ENCODE measurements around the gene TWIST1. TPM values are rescaled to one million over a fixed set of nuclear protein-coding genes. Genes with fewer than 3 reads are reported as not detected.

The TWIST1 gene
- polyA plus RNA-seq, 1 donor from 2014 or later: not detected

GRCh38 chr7:19066170-19066569 lies 51.3 kb downstream of the TWIST1 start:
- Histone ChIP-seq H3K27me3 (ENCODE audit: insufficient read depth, low read depth, low read length) (no peaks in the 10 kb centered on the region), H3K4me3 (ENCODE audit: low read length) (no peak overlapping the region), H3K9ac (ENCODE audit: low read length) (no peak overlapping the region), H3F3A (ENCODE audit: insufficient read depth, low read length, poor library complexity, severe bottlenecking) (no peaks in the 10 kb centered on the region), H3K27ac (ENCODE audit: low read length) (no peak overlapping the region), H3K9me3 (ENCODE audit: low read length) (no peaks in the 10 kb centered on the region), H3K36me3 (ENCODE audit: insufficient read depth, low read length) (no peaks in the 10 kb centered on the region), H3K9me2 (ENCODE audit: insufficient read depth, low read length) (no peaks in the 10 kb centered on the region), H3K79me2 (replicated peaks; ENCODE audit: insufficient read depth, low read length) (no peaks in the 10 kb centered on the region), H3K4me2 (ENCODE audit: low read length) (no peak overlapping the region), H4K20me1 (ENCODE audit: insufficient read depth) (no peaks in the 10 kb centered on the region), H2AFZ (ENCODE audit: low read depth, low read length) (no peak overlapping the region)
- TF ChIP-seq CTCF (IDR thresholded peaks at IDR 0.05; ENCODE audit: poor library complexity, severe bottlenecking) (no peak), POLR2AphosphoS5 (IDR thresholded peaks at IDR 0.05) (no peak), EZH2 (IDR thresholded peaks at IDR 0.05; ENCODE audit: borderline replicate concordance, insufficient read depth, low read length, poor library complexity, severe bottlenecking) (no peak), REST (IDR thresholded peaks at IDR 0.05; ENCODE audit: borderline replicate concordance) (no peak), SMC3 (conservative IDR thresholded peaks at IDR 0.05; ENCODE audit: poor library complexity) (no peak), MXI1 (conservative IDR thresholded peaks at IDR 0.05; ENCODE audit: poor library complexity, severe bottlenecking) (no peak), TAF1 (IDR thresholded peaks at IDR 0.05; ENCODE audit: low read depth) (no peak)

Other genes with a start within 250 kb of the TWIST1 start
- gene FERD3L, start 27.8 kb upstream of the TWIST1 start, polyA plus RNA-seq: not detected in 2 replicates

Data from neural cell (in vitro differentiated cells).